Activated naive CD8-positive, alpha-beta T cell treated with anti-CD3 and anti-CD28 coated beads, Interleukin-2, amount 50 U/mL, for 16 hours (primary cell): ENCODE measurements around the gene SLC8A1.

Source experiments
- DNase-seq: peaks from one replicate; pipeline ENCODE4 v3.0.0-alpha.2; 2020; ENCODE audit warnings: low read depth, low spot score

SLC8A1 gene

GRCh38 chr2:40353231-40353630 is 98.7 kb downstream of the SLC8A1 start:
- no peak for DNase-seq

GRCh38 chr2:40352703-40353099 is 99.2 kb downstream of the SLC8A1 start:
- no peak for DNase-seq

- DNase-seq: no peak
Measured at GRCh38 chr2:40352041-40352702, 99.7 kb downstream of the SLC8A1 start.

GRCh38 chr2:40348665-40349064 is 103.2 kb downstream of the SLC8A1 start:
- DNase-seq: no peak

GRCh38 chr2:40348038-40348437 is 103.9 kb downstream of the SLC8A1 start:
- no peak for DNase-seq

- no peak for DNase-seq
Measured at GRCh38 chr2:40346535-40347354, 105.1 kb downstream of the SLC8A1 start.

GRCh38 chr2:40344364-40344763 is 107.5 kb downstream of the SLC8A1 start:
- no peak for DNase-seq

GRCh38 chr2:40343902-40344301 is 108.0 kb downstream of the SLC8A1 start:
- no peak for DNase-seq

- DNase-seq: no peak
Measured at GRCh38 chr2:40341198-40341597, 110.7 kb downstream of the SLC8A1 start.

- DNase-seq: no peak
Measured at GRCh38 chr2:40339026-40339425, 112.9 kb downstream of the SLC8A1 start.

GRCh38 chr2:40332191-40332826 is 119.6 kb downstream of the SLC8A1 start:
- no peak for DNase-seq

- DNase-seq: no peak
Measured at GRCh38 chr2:40330096-40330495, 121.8 kb downstream of the SLC8A1 start.

GRCh38 chr2:40329739-40330030 is 122.2 kb downstream of the SLC8A1 start:
- no peak for DNase-seq

- DNase-seq: no peak
Measured at GRCh38 chr2:40325116-40325515, 126.8 kb downstream of the SLC8A1 start.

- no peak for DNase-seq
Measured at GRCh38 chr2:40324656-40325055, 127.2 kb downstream of the SLC8A1 start.

- DNase-seq: no peak
Measured at GRCh38 chr2:40321822-40322221, 130.1 kb downstream of the SLC8A1 start.

GRCh38 chr2:40321016-40321623 is 130.8 kb downstream of the SLC8A1 start:
- DNase-seq: no peak

- DNase-seq: no peak
Measured at GRCh38 chr2:40318921-40319320, 133.0 kb downstream of the SLC8A1 start.

GRCh38 chr2:40317761-40318160 is 134.1 kb downstream of the SLC8A1 start:
- DNase-seq: no peak

GRCh38 chr2:40317046-40317445 is 134.8 kb downstream of the SLC8A1 start:
- DNase-seq: no peak

GRCh38 chr2:40316620-40317019 is 135.3 kb downstream of the SLC8A1 start:
- no peak for DNase-seq

GRCh38 chr2:40315683-40316082 is 136.2 kb downstream of the SLC8A1 start:
- DNase-seq: no peak
